ENCODE results near the gene SEMA3G.

The SEMA3G gene

DNA sequence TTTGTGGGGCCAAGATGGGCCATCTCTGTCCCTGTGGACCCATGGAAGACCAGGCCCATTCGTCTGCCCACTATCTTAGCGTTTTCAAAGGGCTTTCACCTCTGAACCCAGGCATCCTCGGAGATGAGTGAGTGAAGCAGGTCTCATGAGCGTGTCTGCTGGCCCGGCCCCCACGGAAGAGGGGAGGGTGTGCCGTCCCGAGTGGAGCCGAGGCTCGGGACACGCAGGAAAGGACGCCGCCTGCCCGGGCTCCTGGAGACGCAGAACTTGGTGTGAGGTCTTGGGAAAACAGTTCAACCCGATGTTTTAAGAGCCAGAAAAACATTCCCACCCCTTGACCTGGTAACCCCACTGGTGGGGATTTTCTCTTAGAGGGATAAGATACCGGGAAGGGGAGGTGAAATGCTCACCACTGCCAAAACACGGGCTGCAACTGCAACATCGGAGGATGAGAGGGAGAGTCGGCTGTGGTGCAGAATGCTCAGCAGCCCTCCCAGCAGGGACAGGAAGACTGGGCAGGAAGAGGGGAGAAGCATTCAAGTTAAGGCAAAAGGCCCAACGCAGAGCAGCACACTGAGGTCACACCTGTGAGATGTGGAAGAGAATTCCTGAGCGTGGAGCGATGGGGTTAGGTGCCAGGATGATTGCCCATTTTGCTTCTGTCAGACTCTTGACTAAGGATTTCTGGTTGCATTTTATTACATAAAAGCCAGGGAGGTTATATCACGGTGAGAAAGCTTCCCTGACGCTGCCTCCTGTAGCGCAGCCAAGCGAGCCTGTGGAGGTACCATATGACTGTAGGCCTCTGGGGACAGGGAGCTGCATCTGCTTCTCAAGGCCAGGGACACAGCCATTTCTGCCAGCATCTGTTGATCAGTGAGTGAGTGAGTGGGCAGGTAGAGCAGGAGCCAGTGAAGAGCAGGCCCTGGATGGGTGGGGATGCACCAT, 36.1 kb upstream of the SEMA3G start:
- Histone ChIP-seq H3K27ac (no peak overlapping the region), H3K9ac (ENCODE audit: insufficient read length) (no peak overlapping the region), H3K9me3 (ENCODE audit: low read depth, low read length) (no peaks in the 10 kb centered on the region), H3K4me3 (no peak overlapping the region), H3K36me3 (ENCODE audit: insufficient read depth, low read length) (peaks cover 5% of the 10 kb centered on the region; the same call in 1 of the 2 replicates)
- TF ChIP-seq FOXP2 (optimal IDR thresholded peaks at IDR 0.05; ENCODE audit: control extremely low read depth, extremely low read length, insufficient read depth) (no peak), EZH2 (IDR thresholded peaks at IDR 0.05) (no peak), POLR2AphosphoS5 (IDR thresholded peaks at IDR 0.05; ENCODE audit: borderline replicate concordance, low read depth, low read length) (no peak)
- DNase-seq (ENCODE audit: low read depth, low spot score), result no peak

DNA sequence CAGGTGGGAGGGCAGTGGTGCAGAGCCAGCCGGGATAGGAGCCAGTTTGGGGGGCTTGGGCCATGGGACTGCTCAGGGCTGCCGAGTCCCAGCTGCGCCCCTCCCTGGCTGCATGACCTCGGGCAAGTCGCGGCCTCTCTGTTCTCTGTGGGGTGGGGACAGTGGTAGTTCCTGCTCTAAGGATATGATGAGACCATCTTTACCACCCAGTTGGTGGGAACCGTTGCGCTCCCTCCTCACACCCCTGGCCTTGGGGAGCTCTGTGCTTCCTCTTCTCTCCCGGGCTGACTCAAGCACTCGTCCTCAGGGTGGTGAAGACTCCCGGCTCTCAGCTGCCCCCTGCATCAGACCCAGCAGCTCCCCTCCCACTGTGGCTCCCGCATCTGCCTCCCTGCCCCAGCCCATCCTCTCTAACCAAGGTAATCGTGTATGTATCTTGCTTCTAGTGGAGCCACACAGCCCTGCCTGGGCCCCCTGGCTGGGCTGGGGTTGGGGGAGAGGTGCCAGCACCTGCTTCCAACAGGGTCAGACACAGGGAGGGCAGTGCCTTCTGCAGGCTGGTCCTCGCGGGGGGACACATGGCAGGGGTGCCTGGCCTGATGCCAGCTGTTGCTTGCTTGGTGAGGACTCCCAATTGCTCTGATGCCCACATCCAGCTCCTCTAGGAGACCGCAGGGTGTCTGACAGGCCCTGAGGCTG, 35.1 kb upstream of the SEMA3G start:
- Histone ChIP-seq H3K9ac (ENCODE audit: insufficient read length) (no peak overlapping the region), H3K36me3 (ENCODE audit: insufficient read depth, low read length) (peaks cover 9% of the 10 kb centered on the region; the same call in 1 of the 2 replicates), H3K27ac (no peak overlapping the region)

DNA sequence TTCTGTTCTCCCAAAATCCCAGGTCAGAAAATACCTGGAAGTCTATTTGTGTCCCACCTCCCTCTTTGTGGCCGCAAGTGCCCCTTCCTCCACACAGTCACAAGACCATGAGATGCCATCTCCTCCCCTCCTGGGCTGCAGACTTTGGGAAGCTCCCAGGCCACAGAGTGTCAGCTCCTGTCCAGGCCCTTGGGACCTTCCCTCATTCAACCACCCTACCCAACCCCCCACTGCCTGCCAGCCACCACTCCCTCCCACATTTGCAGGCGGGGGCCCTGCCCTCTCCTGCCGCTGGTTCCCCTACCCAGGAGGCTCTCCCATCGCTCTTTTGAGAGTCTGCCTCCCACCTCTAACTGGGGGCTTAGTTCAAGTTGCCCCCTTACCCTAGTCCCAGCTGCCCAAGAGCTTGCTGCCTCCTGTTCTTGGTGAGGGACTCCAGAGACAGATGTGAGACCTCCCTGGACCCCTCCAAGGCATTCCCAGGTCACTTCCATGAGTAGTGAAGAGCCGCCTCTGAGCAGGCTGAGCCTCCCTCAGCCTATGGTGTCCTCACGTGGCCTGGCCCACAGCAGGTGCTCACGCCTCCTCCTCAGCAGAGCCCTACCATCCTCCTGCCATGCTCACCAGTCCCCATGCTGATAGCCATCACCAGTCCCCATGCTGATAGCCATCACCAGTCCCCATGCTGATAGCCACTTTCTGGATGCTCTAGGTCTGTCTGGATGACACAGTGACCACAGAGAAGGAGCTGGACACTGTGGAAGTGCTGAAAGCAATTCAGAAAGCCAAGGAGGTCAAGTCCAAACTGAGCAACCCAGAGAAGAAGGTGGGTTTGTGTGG, 34.4 kb upstream of the SEMA3G start:
- no peak overlapping the region for H3K4me3 ChIP-seq
- no peak for DNase-seq (ENCODE audit: low read depth, low spot score)
- no peak overlapping the region for H3K27ac ChIP-seq
- TF ChIP-seq FOXP2 (optimal IDR thresholded peaks at IDR 0.05; ENCODE audit: control extremely low read depth, extremely low read length, insufficient read depth) (no peak), EZH2 (IDR thresholded peaks at IDR 0.05) (no peak), POLR2AphosphoS5 (IDR thresholded peaks at IDR 0.05; ENCODE audit: borderline replicate concordance, low read depth, low read length) (no peak)
- peaks cover 9% of the 10 kb centered on the region; the same call in 1 of the 2 replicates for H3K36me3 ChIP-seq (ENCODE audit: insufficient read depth, low read length)
- no peak overlapping the region for H3K9ac ChIP-seq (ENCODE audit: insufficient read length)
- H3K9me3 ChIP-seq (ENCODE audit: low read depth, low read length), result no peaks in the 10 kb centered on the region

More for the DNA sequence above, 35.1 kb upstream of the SEMA3G start:
- H3K9me3 ChIP-seq (ENCODE audit: low read depth, low read length), result no peaks in the 10 kb centered on the region
- TF ChIP-seq EZH2 (IDR thresholded peaks at IDR 0.05) (no peak), POLR2AphosphoS5 (IDR thresholded peaks at IDR 0.05; ENCODE audit: borderline replicate concordance, low read depth, low read length) (no peak), FOXP2 (optimal IDR thresholded peaks at IDR 0.05; ENCODE audit: control extremely low read depth, extremely low read length, insufficient read depth) (no peak)
- H3K4me3 ChIP-seq, result no peak overlapping the region
- no peak for DNase-seq (ENCODE audit: low read depth, low spot score)

DNA sequence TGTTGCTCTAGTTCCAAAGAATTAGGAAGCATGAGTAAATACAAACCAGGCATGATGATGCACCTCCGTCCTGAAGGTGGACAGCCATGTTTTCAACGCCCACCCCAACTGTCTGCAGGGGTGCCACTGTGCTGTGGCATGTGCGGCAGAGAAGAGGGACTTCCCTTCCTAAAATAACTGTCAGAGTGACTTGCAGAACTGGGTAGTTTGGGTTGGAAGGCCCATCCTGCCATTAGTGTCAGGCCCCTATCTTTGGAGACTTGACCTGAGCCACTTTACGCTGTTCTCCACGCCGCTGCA, 32.8 kb upstream of the SEMA3G start:
- H3K9me3 ChIP-seq (ENCODE audit: low read depth, low read length), result no peaks in the 10 kb centered on the region
- no peak overlapping the region for H3K9ac ChIP-seq (ENCODE audit: insufficient read length)
- DNase-seq (ENCODE audit: low read depth, low spot score), result no peak
- no peak for TF ChIP-seq POLR2AphosphoS5 (IDR thresholded peaks at IDR 0.05; ENCODE audit: borderline replicate concordance, low read depth, low read length)
- TF ChIP-seq FOXP2 (optimal IDR thresholded peaks at IDR 0.05; ENCODE audit: control extremely low read depth, extremely low read length, insufficient read depth), result no peak
- no peak for TF ChIP-seq EZH2 (IDR thresholded peaks at IDR 0.05)
- no peak overlapping the region for H3K4me3 ChIP-seq
- no peak overlapping the region for H3K27ac ChIP-seq
- peaks cover 13% of the 10 kb centered on the region; the same call in 1 of the 2 replicates for H3K36me3 ChIP-seq (ENCODE audit: insufficient read depth, low read length)

DNA sequence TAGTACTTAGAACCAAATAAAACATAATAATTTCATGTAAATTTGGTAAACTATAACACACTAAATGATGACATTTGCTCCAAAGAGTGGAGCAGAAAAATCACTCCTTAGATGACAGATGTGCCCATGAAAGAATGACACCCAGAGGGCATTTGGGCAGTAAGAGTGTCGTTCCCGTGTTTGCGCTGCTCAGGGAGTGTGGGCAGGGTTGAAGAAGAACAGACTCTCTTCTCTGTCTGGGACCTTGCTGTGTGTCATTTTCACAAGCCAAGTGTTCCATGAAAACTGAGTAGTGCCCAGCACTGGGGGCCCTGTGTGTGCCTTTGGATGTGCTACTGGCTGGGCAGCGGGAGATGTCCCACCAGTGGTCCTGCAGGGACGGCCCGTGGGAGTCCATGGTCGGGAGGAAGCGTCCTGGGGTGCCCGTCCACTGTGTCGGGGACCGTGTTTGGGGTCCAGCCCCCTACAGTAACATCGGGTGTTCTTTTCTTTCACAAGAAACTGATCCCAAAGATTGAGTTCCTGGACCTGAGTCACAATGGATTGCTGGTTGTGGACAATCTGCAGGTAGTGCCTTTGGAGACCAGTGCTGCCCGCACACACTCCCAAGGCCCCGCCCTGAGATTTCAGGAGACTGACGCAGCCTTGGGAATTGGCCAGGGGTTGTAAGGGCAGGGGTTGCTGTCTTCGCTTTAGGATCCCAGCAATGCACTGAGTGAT, 32.3 kb upstream of the SEMA3G start:
- TF ChIP-seq EZH2 (IDR thresholded peaks at IDR 0.05), result no peak
- TF ChIP-seq POLR2AphosphoS5 (IDR thresholded peaks at IDR 0.05; ENCODE audit: borderline replicate concordance, low read depth, low read length), result no peak
- TF ChIP-seq FOXP2 (optimal IDR thresholded peaks at IDR 0.05; ENCODE audit: control extremely low read depth, extremely low read length, insufficient read depth), result no peak
- Histone ChIP-seq H3K9me3 (ENCODE audit: low read depth, low read length) (no peaks in the 10 kb centered on the region), H3K9ac (ENCODE audit: insufficient read length) (no peak overlapping the region), H3K4me3 (no peak overlapping the region), H3K27ac (no peak overlapping the region), H3K36me3 (ENCODE audit: insufficient read depth, low read length) (peaks cover 15% of the 10 kb centered on the region; the same call in 1 of the 2 replicates)
- no peak for DNase-seq (ENCODE audit: low read depth, low spot score)

DNA sequence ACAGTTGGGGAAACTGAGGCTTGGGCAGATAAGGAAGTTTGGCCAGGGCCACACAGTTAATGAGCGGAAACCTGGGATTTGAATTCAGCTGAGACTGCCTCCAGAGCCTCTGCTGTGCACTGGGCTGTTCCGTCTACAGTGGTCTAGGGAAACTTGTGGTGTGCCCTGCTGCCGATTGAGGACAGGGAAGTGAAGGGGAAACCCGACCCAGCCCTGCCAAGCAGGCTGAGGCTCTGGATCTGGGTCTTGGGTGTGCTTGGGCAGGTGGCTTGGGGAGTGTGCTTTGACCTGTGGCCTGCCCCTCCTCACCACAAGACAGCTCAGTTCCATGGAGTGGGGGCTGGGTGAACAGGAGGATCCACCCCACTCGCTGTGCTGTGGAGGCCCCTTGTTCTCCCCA, 28.1 kb upstream of the SEMA3G start:
- no peaks in the 10 kb centered on the region for H3K9me3 ChIP-seq (ENCODE audit: low read depth, low read length)

DNA sequence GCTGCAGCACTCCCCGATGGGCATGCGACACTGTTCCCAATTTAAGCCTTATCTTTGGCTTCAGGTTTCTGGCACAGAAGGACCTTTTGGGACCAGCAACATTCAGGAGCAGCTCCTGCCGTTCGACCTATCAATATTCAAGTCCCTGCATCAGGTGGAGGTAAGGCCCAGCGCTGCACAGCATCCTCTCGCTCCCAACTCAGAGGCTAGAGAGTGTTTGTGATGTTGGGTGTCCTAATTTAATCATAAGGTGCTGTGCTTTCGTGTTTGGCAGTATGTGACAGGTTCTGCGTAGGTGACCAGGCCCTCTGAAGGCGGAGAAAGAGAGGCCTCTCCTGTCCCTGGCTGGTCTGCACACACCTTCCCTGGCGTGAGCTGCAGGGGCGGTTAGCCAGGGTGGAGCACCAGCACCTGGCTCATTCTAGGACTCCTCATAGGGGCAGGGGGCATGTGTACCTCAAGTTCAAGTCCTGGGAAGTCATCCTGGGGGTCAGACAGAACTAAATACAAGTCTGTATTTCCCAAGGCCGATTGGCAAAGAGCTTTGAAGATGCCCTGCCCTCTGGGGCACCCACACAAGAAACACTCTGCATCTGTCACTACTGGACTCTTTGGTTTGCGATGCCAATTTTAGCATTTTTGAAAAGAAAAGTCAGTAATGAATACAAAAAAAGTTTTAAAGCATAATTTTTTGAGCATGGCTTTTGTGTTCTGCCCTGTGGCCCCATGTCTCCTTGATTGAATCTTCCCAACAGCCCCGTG, 27.5 kb upstream of the SEMA3G start:
- TF ChIP-seq FOXP2 (optimal IDR thresholded peaks at IDR 0.05; ENCODE audit: control extremely low read depth, extremely low read length, insufficient read depth) (no peak), POLR2AphosphoS5 (IDR thresholded peaks at IDR 0.05; ENCODE audit: borderline replicate concordance, low read depth, low read length) (no peak), EZH2 (IDR thresholded peaks at IDR 0.05) (no peak)
- Histone ChIP-seq H3K9ac (ENCODE audit: insufficient read length) (no peak overlapping the region), H3K4me3 (no peak overlapping the region), H3K36me3 (ENCODE audit: insufficient read depth, low read length) (peaks cover 14% of the 10 kb centered on the region; the same call in 1 of the 2 replicates), H3K27ac (no peak overlapping the region), H3K9me3 (ENCODE audit: low read depth, low read length) (no peaks in the 10 kb centered on the region)
- no peak for DNase-seq (ENCODE audit: low read depth, low spot score)

More for the DNA sequence above, 28.1 kb upstream of the SEMA3G start:
- Histone ChIP-seq H3K4me3 (no peak overlapping the region), H3K27ac (no peak overlapping the region), H3K9ac (ENCODE audit: insufficient read length) (no peak overlapping the region), H3K36me3 (ENCODE audit: insufficient read depth, low read length) (peaks cover 16% of the 10 kb centered on the region; the same call in 1 of the 2 replicates)
- TF ChIP-seq EZH2 (IDR thresholded peaks at IDR 0.05), result no peak
- TF ChIP-seq FOXP2 (optimal IDR thresholded peaks at IDR 0.05; ENCODE audit: control extremely low read depth, extremely low read length, insufficient read depth), result no peak
- no peak for TF ChIP-seq POLR2AphosphoS5 (IDR thresholded peaks at IDR 0.05; ENCODE audit: borderline replicate concordance, low read depth, low read length)
- DNase-seq (ENCODE audit: low read depth, low spot score), result no peak
